Measurements from ENCODE around the gene RNF41.

Gene RNF41

DNA sequence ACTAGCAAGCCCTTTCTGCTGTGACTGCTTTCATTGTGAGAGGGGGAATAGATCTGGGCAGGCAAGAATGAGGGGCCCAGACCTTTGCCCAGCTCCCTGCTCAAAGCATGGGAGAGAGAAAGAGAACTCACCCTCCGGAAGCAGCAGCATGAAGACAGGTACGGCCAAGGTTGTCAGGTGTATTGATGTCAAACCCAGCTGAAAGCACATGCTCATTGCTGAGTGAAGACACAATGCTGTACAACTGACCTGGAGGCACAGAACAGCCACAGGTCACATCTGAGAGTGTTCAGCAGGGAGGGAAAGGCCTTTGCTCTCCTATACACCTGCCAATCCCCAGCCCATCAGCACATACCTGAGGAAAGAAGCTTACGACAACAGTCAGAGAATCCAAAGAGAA lies 30.9 kb upstream of the RNF41 start:
- ATAC-seq = no peak
- TF ChIP-seq ZFP30 (CRISPR knock-in tag; IDR thresholded peaks at IDR 0.05) (no peak), SNAI2 (CRISPR knock-in tag; IDR thresholded peaks at IDR 0.05) (no peak), ARNTL (CRISPR knock-in tag; IDR thresholded peaks at IDR 0.05; ENCODE audit: borderline replicate concordance, low read depth) (no peak), BACH2 (CRISPR knock-in tag; IDR thresholded peaks at IDR 0.05; ENCODE audit: borderline replicate concordance) (no peak), ESRRG (CRISPR knock-in tag; IDR thresholded peaks at IDR 0.05) (no peak), PPARA (CRISPR knock-in tag; IDR thresholded peaks at IDR 0.05; ENCODE audit: borderline replicate concordance) (no peak), CSDC2 (CRISPR knock-in tag; IDR thresholded peaks at IDR 0.05) (no peak), ISL1 (CRISPR knock-in tag; IDR thresholded peaks at IDR 0.05) (no peak), ZNF70 (CRISPR knock-in tag; IDR thresholded peaks at IDR 0.05) (no peak), ZNF565 (CRISPR knock-in tag; conservative IDR thresholded peaks at IDR 0.05; ENCODE audit: low read depth) (no peak)

DNA sequence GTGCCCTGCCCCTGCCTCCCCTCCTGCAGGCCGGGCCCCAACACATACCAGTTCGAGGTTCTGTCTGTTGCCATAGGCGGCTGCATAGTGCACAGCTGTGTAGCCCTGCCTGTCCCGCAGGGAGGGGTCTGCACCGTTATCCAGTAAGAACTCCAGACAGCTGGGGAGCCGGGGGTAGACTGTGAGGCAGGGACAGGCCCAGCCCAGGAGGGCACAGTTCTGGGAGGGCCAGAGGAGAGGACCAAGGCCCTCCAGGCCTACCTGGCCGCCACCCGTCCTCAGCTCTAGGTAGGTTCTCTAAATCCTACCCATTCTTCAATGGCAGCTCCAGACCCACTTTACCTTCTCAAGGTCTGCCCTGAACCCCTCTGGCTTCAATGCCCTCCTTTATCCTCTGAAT lies 27.0 kb upstream of the RNF41 start:
- ATAC-seq = no peak; the same call in 2 of the 3 replicates
- TF ChIP-seq ISL1 (CRISPR knock-in tag; IDR thresholded peaks at IDR 0.05) (no peak), TCF4 (CRISPR knock-in tag; IDR thresholded peaks at IDR 0.05; ENCODE audit: borderline replicate concordance) (no peak), CSDC2 (CRISPR knock-in tag; IDR thresholded peaks at IDR 0.05) (no peak), BACH2 (CRISPR knock-in tag; IDR thresholded peaks at IDR 0.05; ENCODE audit: borderline replicate concordance) (no peak), ZC3H10 (CRISPR knock-in tag; IDR thresholded peaks at IDR 0.05) (no peak), PPARA (CRISPR knock-in tag; IDR thresholded peaks at IDR 0.05; ENCODE audit: borderline replicate concordance) (no peak), ZNF70 (CRISPR knock-in tag; IDR thresholded peaks at IDR 0.05) (no peak), GLIS3 (CRISPR knock-in tag; IDR thresholded peaks at IDR 0.05) (no peak), ESRRG (CRISPR knock-in tag; IDR thresholded peaks at IDR 0.05) (no peak), ZNF8 (CRISPR knock-in tag; IDR thresholded peaks at IDR 0.05) (no peak), ZNF565 (CRISPR knock-in tag; conservative IDR thresholded peaks at IDR 0.05; ENCODE audit: low read depth) (no peak)
- TF ChIP-seq, protein P1, sequence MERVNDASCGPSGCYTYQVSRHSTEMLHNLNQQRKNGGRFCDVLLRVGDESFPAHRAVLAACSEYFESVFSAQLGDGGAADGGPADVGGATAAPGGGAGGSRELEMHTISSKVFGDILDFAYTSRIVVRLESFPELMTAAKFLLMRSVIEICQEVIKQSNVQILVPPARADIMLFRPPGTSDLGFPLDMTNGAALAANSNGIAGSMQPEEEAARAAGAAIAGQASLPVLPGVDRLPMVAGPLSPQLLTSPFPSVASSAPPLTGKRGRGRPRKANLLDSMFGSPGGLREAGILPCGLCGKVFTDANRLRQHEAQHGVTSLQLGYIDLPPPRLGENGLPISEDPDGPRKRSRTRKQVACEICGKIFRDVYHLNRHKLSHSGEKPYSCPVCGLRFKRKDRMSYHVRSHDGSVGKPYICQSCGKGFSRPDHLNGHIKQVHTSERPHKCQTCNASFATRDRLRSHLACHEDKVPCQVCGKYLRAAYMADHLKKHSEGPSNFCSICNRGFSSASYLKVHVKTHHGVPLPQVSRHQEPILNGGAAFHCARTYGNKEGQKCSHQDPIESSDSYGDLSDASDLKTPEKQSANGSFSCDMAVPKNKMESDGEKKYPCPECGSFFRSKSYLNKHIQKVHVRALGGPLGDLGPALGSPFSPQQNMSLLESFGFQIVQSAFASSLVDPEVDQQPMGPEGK (CRISPR knock-in tag; IDR thresholded peaks at IDR 0.05; ENCODE audit: borderline replicate concordance) = no peak
- TF ChIP-seq, protein P2, sequence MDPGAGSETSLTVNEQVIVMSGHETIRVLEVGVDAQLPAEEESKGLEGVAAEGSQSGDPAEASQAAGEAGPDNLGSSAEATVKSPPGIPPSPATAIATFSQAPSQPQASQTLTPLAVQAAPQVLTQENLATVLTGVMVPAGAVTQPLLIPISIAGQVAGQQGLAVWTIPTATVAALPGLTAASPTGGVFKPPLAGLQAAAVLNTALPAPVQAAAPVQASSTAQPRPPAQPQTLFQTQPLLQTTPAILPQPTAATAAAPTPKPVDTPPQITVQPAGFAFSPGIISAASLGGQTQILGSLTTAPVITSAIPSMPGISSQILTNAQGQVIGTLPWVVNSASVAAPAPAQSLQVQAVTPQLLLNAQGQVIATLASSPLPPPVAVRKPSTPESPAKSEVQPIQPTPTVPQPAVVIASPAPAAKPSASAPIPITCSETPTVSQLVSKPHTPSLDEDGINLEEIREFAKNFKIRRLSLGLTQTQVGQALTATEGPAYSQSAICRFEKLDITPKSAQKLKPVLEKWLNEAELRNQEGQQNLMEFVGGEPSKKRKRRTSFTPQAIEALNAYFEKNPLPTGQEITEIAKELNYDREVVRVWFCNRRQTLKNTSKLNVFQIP (CRISPR knock-in tag; IDR thresholded peaks at IDR 0.05; ENCODE audit: borderline replicate concordance, low read depth) = no peak
- TF ChIP-seq, protein P3, sequence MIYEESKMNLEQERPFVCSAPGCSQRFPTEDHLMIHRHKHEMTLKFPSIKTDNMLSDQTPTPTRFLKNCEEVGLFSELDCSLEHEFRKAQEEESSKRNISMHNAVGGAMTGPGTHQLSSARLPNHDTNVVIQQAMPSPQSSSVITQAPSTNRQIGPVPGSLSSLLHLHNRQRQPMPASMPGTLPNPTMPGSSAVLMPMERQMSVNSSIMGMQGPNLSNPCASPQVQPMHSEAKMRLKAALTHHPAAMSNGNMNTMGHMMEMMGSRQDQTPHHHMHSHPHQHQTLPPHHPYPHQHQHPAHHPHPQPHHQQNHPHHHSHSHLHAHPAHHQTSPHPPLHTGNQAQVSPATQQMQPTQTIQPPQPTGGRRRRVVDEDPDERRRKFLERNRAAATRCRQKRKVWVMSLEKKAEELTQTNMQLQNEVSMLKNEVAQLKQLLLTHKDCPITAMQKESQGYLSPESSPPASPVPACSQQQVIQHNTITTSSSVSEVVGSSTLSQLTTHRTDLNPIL (CRISPR knock-in tag; IDR thresholded peaks at IDR 0.05; ENCODE audit: low read depth) = no peak
- TF ChIP-seq, protein P4, sequence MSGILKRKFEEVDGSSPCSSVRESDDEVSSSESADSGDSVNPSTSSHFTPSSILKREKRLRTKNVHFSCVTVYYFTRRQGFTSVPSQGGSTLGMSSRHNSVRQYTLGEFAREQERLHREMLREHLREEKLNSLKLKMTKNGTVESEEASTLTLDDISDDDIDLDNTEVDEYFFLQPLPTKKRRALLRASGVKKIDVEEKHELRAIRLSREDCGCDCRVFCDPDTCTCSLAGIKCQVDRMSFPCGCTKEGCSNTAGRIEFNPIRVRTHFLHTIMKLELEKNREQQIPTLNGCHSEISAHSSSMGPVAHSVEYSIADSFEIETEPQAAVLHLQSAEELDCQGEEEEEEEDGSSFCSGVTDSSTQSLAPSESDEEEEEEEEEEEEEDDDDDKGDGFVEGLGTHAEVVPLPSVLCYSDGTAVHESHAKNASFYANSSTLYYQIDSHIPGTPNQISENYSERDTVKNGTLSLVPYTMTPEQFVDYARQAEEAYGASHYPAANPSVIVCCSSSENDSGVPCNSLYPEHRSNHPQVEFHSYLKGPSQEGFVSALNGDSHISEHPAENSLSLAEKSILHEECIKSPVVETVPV (CRISPR knock-in tag; IDR thresholded peaks at IDR 0.05) = no peak

DNA sequence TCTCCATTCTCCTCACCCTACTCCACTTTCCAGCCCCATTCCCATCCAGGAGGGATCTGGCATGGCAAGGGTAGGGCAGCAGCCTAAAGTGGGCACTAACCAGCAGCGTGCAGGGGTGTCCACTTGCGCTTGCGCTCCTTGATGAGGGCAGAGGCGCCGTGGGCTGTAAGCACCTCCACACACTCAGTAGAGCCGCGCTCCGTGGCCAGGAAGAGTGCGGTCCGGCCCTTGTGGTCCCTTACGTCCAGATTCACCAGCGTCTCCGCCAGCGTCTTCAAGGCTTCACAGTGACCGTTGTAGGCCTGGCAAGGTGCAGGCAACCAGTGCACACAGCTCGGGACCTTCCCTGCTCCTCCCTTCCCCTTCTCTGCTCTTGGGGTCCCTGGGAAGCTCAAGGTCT lies 26.2 kb upstream of the RNF41 start:
- no peak for ATAC-seq
- TF ChIP-seq RARB (CRISPR knock-in tag; IDR thresholded peaks at IDR 0.05) (no peak), SNAI2 (CRISPR knock-in tag; IDR thresholded peaks at IDR 0.05) (no peak), TCF4 (CRISPR knock-in tag; IDR thresholded peaks at IDR 0.05; ENCODE audit: borderline replicate concordance) (no peak), ESRRG (CRISPR knock-in tag; IDR thresholded peaks at IDR 0.05) (no peak), ZFP30 (CRISPR knock-in tag; IDR thresholded peaks at IDR 0.05) (no peak)
- TF ChIP-seq, protein P2 (CRISPR knock-in tag; IDR thresholded peaks at IDR 0.05; ENCODE audit: borderline replicate concordance, low read depth) = no peak
- TF ChIP-seq, protein P4 (CRISPR knock-in tag; IDR thresholded peaks at IDR 0.05) = no peak
